DND-41 (cell line): ENCODE measurements around the gene LETM1.

Experiments
- ATAC-seq: fragments of 200-7000 bp; cut with Tn5 transposase; 3 replicates; pipeline ENCODE4 v1.9.1; 2021; ENCODE audit warnings: low read depth; ENCODE audit not compliant: insufficient read depth
- DNase-seq: peaks from one replicate; pipeline ENCODE4 v3.0.0-alpha.2; 2020
- H2AFZ ChIP-seq: 2 replicates; pipeline ENCODE4 v1.6.0; 2012; ENCODE audit warnings: low read depth, low read length
- H3K27ac ChIP-seq: 2 replicates; pipeline ENCODE4 v1.5.1; 2012; ENCODE audit warnings: low read length, inconsistent platforms
- H3K27me3 ChIP-seq: fragments of 200-600 bp; sonication (generic); 2 replicates; pipeline ENCODE4 v1.6.0; 2012; ENCODE audit warnings: low read length, mild to moderate bottlenecking, inconsistent platforms; ENCODE audit not compliant: insufficient read depth, poor library complexity
- H3K36me3 ChIP-seq: 2 replicates; pipeline ENCODE4 v1.5.1; 2012; ENCODE audit warnings: low read length, inconsistent platforms; ENCODE audit not compliant: insufficient read depth
- H3K4me1 ChIP-seq: 2 replicates; pipeline ENCODE4 v1.5.1; 2012; ENCODE audit warnings: mild to moderate bottlenecking, low read length; ENCODE audit not compliant: insufficient read depth
- H3K4me2 ChIP-seq: 2 replicates; pipeline ENCODE4 v1.6.0; 2012; ENCODE audit warnings: mild to moderate bottlenecking, moderate library complexity, low read length, inconsistent platforms; ENCODE audit not compliant: insufficient read depth
- H3K4me3 ChIP-seq, 2 experiments: fragments of 200-600 bp in 1 of 2; shearing (Covaris generic) in 1 of 2; 2 replicates each; pipeline ENCODE4 v1.5.1; 2012 to 2016; ENCODE audit warnings: inconsistent platforms in 2 of 2, low read length in 2 of 2, mild to moderate bottlenecking in 2 of 2, low read depth in 1 of 2, moderate library complexity in 1 of 2
- H3K79me2 ChIP-seq: 2 replicates; pipeline ENCODE4 v1.6.0; 2012; ENCODE audit warnings: low read length, inconsistent platforms; ENCODE audit not compliant: insufficient read depth
- H3K9ac ChIP-seq: 2 replicates; pipeline ENCODE4 v1.6.0; 2012; ENCODE audit warnings: low read depth, mild to moderate bottlenecking, inconsistent platforms, low read length, moderate library complexity
- H3K9me3 ChIP-seq: 2 replicates; pipeline ENCODE4 v1.5.1; 2012; ENCODE audit warnings: low read length, moderate library complexity, mild to moderate bottlenecking, inconsistent platforms; ENCODE audit not compliant: insufficient read depth, severe bottlenecking
- H4K20me1 ChIP-seq: 2 replicates; pipeline ENCODE4 v1.6.0; 2012; ENCODE audit warnings: low read length; ENCODE audit not compliant: insufficient read depth
- EZH2 ChIP-seq: IDR thresholded peaks from 3 replicates; pipeline ENCODE4 v1.6.1; 2012; ENCODE audit warnings: borderline replicate concordance, low read depth, mild to moderate bottlenecking, moderate library complexity, low read length, inconsistent platforms; ENCODE audit not compliant: severe bottlenecking
- TF ChIP-seq, protein P1 (sequence below): IDR thresholded peaks from 2 replicates; pipeline ENCODE4 v1.5.1; 2012; ENCODE audit warnings: borderline replicate concordance, low read length, moderate library complexity, mild to moderate bottlenecking; ENCODE audit not compliant: poor library complexity, severe bottlenecking; ENCODE audit errors: extremely low read depth

Gene LETM1

DNA sequence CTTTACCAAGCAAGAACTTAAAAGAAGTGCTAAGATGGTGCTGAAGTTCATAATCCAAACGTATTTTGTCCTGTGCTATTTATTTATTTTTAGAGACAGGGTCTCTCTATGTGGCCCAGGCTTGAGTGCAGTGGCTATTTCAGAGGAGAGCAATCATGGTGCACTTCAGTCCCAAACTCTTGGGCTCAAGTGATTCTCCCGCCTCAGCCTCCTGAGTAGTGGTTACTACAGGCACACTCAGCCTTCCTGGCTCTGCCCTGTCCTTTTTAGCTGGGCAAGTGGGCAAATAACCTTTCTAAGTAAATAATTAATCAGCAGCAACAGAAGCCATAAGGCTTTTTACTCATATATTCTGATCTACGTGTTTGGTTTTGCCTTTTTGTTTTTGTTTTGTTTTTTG lies 17.8 kb upstream of the LETM1 start:
- Histone ChIP-seq H3K36me3 (peaks cover 35% of the 10 kb centered on the region), H3K4me2 (peak overlapping the region; percentile 81), H3K27ac (peak overlapping the region; percentile 89), H4K20me1 (peaks cover 62% of the 10 kb centered on the region), H3K4me1 (peaks cover 68% of the 10 kb centered on the region), H3K4me3 (peak overlapping the region; percentile 87 to 90; a peak in 2 of 4 replicates), H2AFZ (no peak overlapping the region), H3K9ac (peak overlapping the region; percentile 99), H3K27me3 (no peaks in the 10 kb centered on the region), H3K9me3 (no peaks in the 10 kb centered on the region), H3K79me2 (peaks cover 84% of the 10 kb centered on the region)
- DNase-seq: no peak
- ATAC-seq: no peak
- TF ChIP-seq EZH2: no peak

DNA sequence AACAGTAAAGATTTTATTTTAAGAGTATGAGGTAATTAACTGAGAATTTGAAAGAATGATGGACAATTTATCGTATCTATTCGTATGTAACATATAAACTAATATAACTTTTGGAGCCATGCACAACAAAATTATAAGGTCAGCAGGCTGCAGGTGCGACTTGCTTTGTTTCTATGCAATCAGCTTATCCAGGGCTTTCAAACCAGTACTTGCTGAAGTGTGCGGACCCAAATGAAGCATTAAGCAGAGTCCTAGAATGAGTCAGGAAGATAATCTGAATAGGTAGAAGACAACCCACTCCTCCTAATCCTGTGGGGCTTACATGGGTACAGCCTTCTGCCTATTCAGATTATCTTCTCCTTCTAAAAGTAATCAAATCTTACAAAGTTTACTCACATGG lies 17.3 kb upstream of the LETM1 start:
- no peak for TF ChIP-seq EZH2
- TF ChIP-seq, protein P1, sequence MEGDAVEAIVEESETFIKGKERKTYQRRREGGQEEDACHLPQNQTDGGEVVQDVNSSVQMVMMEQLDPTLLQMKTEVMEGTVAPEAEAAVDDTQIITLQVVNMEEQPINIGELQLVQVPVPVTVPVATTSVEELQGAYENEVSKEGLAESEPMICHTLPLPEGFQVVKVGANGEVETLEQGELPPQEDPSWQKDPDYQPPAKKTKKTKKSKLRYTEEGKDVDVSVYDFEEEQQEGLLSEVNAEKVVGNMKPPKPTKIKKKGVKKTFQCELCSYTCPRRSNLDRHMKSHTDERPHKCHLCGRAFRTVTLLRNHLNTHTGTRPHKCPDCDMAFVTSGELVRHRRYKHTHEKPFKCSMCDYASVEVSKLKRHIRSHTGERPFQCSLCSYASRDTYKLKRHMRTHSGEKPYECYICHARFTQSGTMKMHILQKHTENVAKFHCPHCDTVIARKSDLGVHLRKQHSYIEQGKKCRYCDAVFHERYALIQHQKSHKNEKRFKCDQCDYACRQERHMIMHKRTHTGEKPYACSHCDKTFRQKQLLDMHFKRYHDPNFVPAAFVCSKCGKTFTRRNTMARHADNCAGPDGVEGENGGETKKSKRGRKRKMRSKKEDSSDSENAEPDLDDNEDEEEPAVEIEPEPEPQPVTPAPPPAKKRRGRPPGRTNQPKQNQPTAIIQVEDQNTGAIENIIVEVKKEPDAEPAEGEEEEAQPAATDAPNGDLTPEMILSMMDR: no peak
- H3K9ac ChIP-seq: peak overlapping the region; percentile 99
- peak overlapping the region; percentile 89 for H3K27ac ChIP-seq
- H3K4me3 ChIP-seq: peak overlapping the region; percentile 87 to 90; a peak in 3 of 4 replicates
- H3K79me2 ChIP-seq: peaks cover 79% of the 10 kb centered on the region
- peaks cover 1% of the 10 kb centered on the region for H3K27me3 ChIP-seq
- DNase-seq: no peak
- H3K9me3 ChIP-seq: no peaks in the 10 kb centered on the region
- no peak for ATAC-seq
- H3K36me3 ChIP-seq: peaks cover 30% of the 10 kb centered on the region
- peak overlapping the region; percentile 81 for H3K4me2 ChIP-seq
- H2AFZ ChIP-seq: no peak overlapping the region
- H3K4me1 ChIP-seq: peaks cover 64% of the 10 kb centered on the region
- peaks cover 57% of the 10 kb centered on the region for H4K20me1 ChIP-seq

DNA sequence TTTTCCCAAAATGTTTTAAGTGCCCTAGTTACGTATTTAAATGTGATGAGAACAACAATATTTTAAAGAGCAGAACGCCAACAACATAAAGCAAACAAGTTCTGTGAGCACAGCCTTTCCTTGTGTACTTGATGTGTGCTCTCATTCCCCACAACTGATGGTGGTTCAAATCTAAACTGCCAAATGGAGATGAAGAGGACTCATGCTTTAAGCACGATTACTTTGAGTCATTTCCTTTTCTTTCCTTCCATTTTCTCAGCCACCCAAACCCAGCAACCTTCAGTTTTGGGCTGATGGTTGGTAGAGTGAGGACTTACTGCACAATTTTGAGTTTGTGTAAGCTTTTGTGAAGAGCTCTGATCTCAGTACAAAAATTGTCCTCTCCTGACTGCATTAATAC lies 16.9 kb upstream of the LETM1 start:
- peak; percentile 33 for DNase-seq
- H3K9ac ChIP-seq: peak overlapping the region; percentile 99
- peaks cover 62% of the 10 kb centered on the region for H3K4me1 ChIP-seq
- peaks cover 29% of the 10 kb centered on the region for H3K36me3 ChIP-seq
- peak overlapping the region; percentile 81 for H3K4me2 ChIP-seq
- H3K27me3 ChIP-seq: peaks cover 2% of the 10 kb centered on the region
- H3K79me2 ChIP-seq: peaks cover 75% of the 10 kb centered on the region
- ATAC-seq: 0 out of 3 replicates have a peak, but pooled peaks have one; percentile 11
- H3K9me3 ChIP-seq: no peaks in the 10 kb centered on the region
- peaks cover 55% of the 10 kb centered on the region for H4K20me1 ChIP-seq
- peak overlapping the region; percentile 87 to 90; a peak in 3 of 4 replicates for H3K4me3 ChIP-seq
- H3K27ac ChIP-seq: peak overlapping the region; percentile 89
- no peak overlapping the region for H2AFZ ChIP-seq
- no peak for TF ChIP-seq EZH2
- TF ChIP-seq, protein P1: no peak

DNA sequence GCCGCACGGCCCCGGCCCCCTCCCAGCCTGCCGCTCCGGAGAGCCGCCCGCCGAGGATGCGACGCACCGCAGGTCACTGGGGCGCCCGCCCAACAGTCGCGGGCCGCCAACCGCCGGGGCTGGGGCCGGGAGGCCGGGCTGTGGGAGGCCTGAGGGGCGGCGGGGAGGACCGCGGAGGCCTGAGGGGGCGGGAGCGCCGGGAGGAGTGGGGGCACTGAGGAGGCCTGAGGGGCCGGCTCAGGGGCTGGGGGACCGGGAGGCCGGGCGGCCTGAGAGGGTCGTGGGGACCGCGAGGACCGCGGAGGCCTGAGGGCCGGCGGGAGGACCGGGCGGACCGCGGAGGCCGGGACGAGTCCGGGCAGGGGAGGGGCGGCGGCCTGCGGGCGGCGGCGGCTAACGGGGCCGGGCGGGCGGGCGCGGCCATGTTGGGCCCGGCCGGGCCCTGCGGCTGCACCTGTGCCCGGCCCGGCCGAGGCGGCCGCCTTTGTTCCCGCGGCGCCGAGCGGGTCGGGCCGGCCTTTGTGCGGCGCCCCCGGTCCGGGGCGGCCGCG lies 15.6 kb upstream of the LETM1 start:
- no peaks in the 10 kb centered on the region for H3K9me3 ChIP-seq
- peaks cover 62% of the 10 kb centered on the region for H3K79me2 ChIP-seq
- peaks cover 2% of the 10 kb centered on the region for H3K27me3 ChIP-seq
- DNase-seq: no peak
- peak overlapping the region; percentile 89 for H3K27ac ChIP-seq
- peak overlapping the region; percentile 87 to 90; a peak in 3 of 4 replicates for H3K4me3 ChIP-seq
- TF ChIP-seq, protein P1: no peak
- no peak for TF ChIP-seq EZH2
- peak overlapping the region; percentile 46 for H2AFZ ChIP-seq
- H4K20me1 ChIP-seq: peaks cover 42% of the 10 kb centered on the region
- peaks cover 50% of the 10 kb centered on the region for H3K4me1 ChIP-seq
- peak overlapping the region; percentile 99 for H3K9ac ChIP-seq
- peaks cover 25% of the 10 kb centered on the region for H3K36me3 ChIP-seq
- no peak for ATAC-seq
- H3K4me2 ChIP-seq: peak overlapping the region; percentile 81
